Mucosa of descending colon (tissue), 3 donors: Measurements from ENCODE around the gene ENDOU. TPM values are rescaled to one million over a fixed set of nuclear protein-coding genes. Genes with fewer than 3 reads are reported as not detected.

Source experiments
- ATAC-seq: fragments of 200-7000 bp; cut with Tn5 transposase; one replicate; pipeline ENCODE4 v1.9.1; 2020; ENCODE audit warnings: mild to moderate bottlenecking, moderate library complexity
- DNase-seq, 3 donors: peaks; one replicate each; pipeline ENCODE4 v3.0.0-alpha.2; 2020
- H3K36me3 ChIP-seq: fragments of 200-600 bp; one replicate; pipeline ENCODE4 v1.8.0; 2021; ENCODE audit warnings: low read depth, mild to moderate bottlenecking
- H3K4me1 ChIP-seq: fragments of 200-600 bp; one replicate; pipeline ENCODE4 v1.8.0; 2021; ENCODE audit warnings: low read depth, mild to moderate bottlenecking
- H3K4me3 ChIP-seq: fragments of 200-600 bp; one replicate; pipeline ENCODE4 v1.8.0; 2021; ENCODE audit warnings: mild to moderate bottlenecking
- H3K9me3 ChIP-seq: fragments of 200-600 bp; one replicate; pipeline ENCODE4 v1.8.0; 2021; ENCODE audit warnings: mild to moderate bottlenecking
- CTCF ChIP-seq: fragments of 200-600 bp; IDR thresholded peaks from one replicate; pipeline ENCODE4 v1.8.0; 2022; ENCODE audit warnings: antibody characterized with exemption, mild to moderate bottlenecking
- intact Hi-C, 2 donors: fragments of 100-400 bp; cut with DNase I in 1 of 2; cut with micrococcal nuclease in 1 of 2; formaldehyde crosslinking; loops; one replicate each; pipeline versions ENCODE4 v1.11.0 to v1.11.1; 2022; cut with DNase I, micrococcal nuclease
- long read RNA-seq, 2 donors: library from polyadenylated mRNA; unstranded; transcript quantifications; one replicate each; pipeline ENCODE4 v2.0.0, GENCODE V29; 2019 to 2021
- total RNA-seq, 3 donors: library from RNA; stranded (reverse); fragmentation: NEBNext Ultra II Directional in 2 of 3; extraction: Animal tissue kit (Norgen Biotek cat#: 25700) in 2 of 3; gene quantifications; one replicate each; pipeline versions ENCODE4 v1.2.1 to v1.2.4, GENCODE V29; 2021 to 2023
- donor health status: DM: no; HTN: no; CAD: no; lungs with moderate emphysema.
- donor health status: DM: no; HTN: no; CAD: no.
- donor health status: DM: no; HTN: yes; CAD: no.

Gene ENDOU
- total RNA-seq = under 1 TPM in 2 of 3 donors, not detected in 1; 0.19 to 0.31 TPM
- long read RNA-seq, donor 1 = 0 reads
- long read RNA-seq, donor 2 = 0 reads

DNA sequence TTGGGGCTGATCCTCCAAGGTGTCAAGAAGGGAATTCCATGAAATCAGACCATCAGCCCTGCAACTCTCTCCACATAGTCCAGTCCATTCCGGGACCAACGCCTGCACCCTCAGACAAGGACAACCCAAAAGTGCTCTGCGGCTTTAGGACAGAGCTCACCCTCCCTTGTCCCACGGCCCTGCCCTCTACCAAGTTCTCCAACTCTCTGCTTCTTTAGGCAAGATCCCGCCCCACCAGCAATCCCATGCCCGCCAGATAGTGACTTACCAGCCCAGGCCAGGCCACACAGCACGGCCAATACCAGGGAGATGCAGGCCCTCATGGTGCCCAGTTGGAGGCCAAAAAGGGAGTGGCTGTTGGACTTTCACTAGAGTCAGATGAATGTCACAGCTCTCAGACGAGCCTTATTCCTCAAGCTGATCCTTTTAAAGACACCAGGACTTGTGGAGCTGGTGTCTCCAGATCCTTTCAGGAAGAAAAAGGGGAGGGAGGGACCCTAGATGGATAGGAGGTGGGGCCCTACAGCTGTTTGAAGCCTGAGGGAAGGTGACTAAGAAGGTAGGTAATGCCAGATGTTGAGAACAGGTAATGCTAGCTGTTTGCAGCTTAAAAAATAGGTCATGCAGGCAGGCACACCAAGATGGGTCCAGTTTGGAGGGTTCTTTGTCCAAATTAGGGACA is at the start of gene ENDOU:
Gene ENDOU, minus strand, starts transcription at position 400 of the 682 bp plus-strand sequence. Its CDS starts 77 bp downstream, at position 323.
- Histone ChIP-seq H3K36me3 (no peaks in the 10 kb centered on the region), H3K9me3 (no peaks in the 10 kb centered on the region), H3K4me1 (no peaks in the 10 kb centered on the region), H3K4me3 (no peak within 1 kb of the TSS)
- DNase-seq (no peak), ATAC-seq (no peak)
- no peak for TF ChIP-seq CTCF
- intact Hi-C loops = loop anchor here in 1 of 2 donors (10.0 kb wide), 1 partner anchor 50 kb away; the partner anchor contains the start of gene SLC48A1

- intact Hi-C loops = loop anchor here (10.0 kb wide), 2 partner anchors 50 to 60 kb away; partner anchors contain the start of gene ENDOU (in 1 of the 2)
- TF ChIP-seq CTCF = no peak
- no peak overlapping the region for H3K4me3 ChIP-seq
- no peak for ATAC-seq
- H3K9me3 ChIP-seq = no peaks in the 10 kb centered on the region
- no peaks in the 10 kb centered on the region for H3K36me3 ChIP-seq
- peaks cover 10% of the 10 kb centered on the region for H3K4me1 ChIP-seq
- peak in 1 of 3 donors; percentile 31 for DNase-seq
These were observed 49.4 kb upstream of the ENDOU start for GRCh38 chr12:47774663-47775062.

GRCh38 chr12:47773858-47774580 is 48.7 kb upstream of the ENDOU start:
- H3K36me3 ChIP-seq = no peaks in the 10 kb centered on the region
- TF ChIP-seq CTCF = no peak
- intact Hi-C loops = loop anchor here (10.0 kb wide), 2 partner anchors 49 to 61 kb away; partner anchors contain the start of gene ENDOU (in 1 of the 2)
- peak overlapping the region; percentile 71 for H3K4me3 ChIP-seq
- DNase-seq = peak in 1 of 3 donors; percentile 47
- ATAC-seq = no peak
- peaks cover 10% of the 10 kb centered on the region for H3K4me1 ChIP-seq
- no peaks in the 10 kb centered on the region for H3K9me3 ChIP-seq

GRCh38 chr12:47773062-47773857 is 48.0 kb upstream of the ENDOU start, which contains the start of gene SLC48A1:
TSS of gene SLC48A1 (plus strand) at chr12:47773238. CDS start at chr12:47773305, 67 bp downstream.
- DNase-seq (peak; percentile 79 to 87 (median 83)), ATAC-seq (peak; percentile 95)
- Histone ChIP-seq H3K9me3 (no peaks in the 10 kb centered on the region), H3K36me3 (no peaks in the 10 kb centered on the region), H3K4me1 (peaks cover 10% of the 10 kb centered on the region), H3K4me3 (peak within 1 kb of the TSS; percentile 71)
- intact Hi-C loops = loop anchor here (10.0 kb wide), 2 partner anchors 48 to 62 kb away; partner anchors contain the start of gene ENDOU (in 1 of the 2)
- TF ChIP-seq CTCF = peak; percentile 47

DNA sequence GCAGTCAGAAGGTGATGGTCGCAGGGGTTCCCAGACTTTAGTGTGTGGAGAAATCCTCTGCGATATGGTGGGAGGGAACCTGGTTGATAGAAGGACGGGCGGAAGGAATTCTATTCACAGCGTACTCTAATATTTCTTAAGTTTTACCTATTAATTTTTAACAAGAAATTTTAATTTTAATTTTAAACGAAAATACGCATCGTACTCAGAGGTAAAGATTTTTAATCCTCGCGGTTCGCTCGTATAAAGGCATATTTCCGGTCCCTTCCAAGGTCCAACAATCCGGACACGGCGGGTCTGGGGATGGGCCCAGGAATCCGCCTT is 47.4 kb upstream of the ENDOU start:
- no peaks in the 10 kb centered on the region for H3K9me3 ChIP-seq
- intact Hi-C loops = loop anchor here (10.0 kb wide), 2 partner anchors 48 to 62 kb away; partner anchors contain the start of gene ENDOU (in 1 of the 2)
- H3K4me1 ChIP-seq = peaks cover 8% of the 10 kb centered on the region
- no peak for TF ChIP-seq CTCF
- no peak for DNase-seq
- no peak for ATAC-seq
- no peaks in the 10 kb centered on the region for H3K36me3 ChIP-seq
- H3K4me3 ChIP-seq = peak overlapping the region; percentile 71
